LNCaP clone FGC (cell line): ENCODE measurements around the gene NEK8.
A peak's percentile ranks its signal among the peaks of the same experiment; 100 is the strongest.

Source experiments
- DNase-seq: peaks from one replicate; pipeline ENCODE4 v3.0.0-alpha.2; 2011; ENCODE audit warnings: low read depth
- H3K4me3 ChIP-seq: 2 replicates; pipeline ENCODE4 v1.5.1; 2011; ENCODE audit warnings: mild to moderate bottlenecking, low read depth, low read length, control low read depth
- TF ChIP-seq, protein P1 (sequence below): IDR thresholded peaks from 2 replicates; pipeline ENCODE4 v1.5.1; 2012; ENCODE audit warnings: mild to moderate bottlenecking; ENCODE audit not compliant: control insufficient read depth, insufficient read depth; ENCODE audit errors: extremely low read depth

Gene NEK8

DNA sequence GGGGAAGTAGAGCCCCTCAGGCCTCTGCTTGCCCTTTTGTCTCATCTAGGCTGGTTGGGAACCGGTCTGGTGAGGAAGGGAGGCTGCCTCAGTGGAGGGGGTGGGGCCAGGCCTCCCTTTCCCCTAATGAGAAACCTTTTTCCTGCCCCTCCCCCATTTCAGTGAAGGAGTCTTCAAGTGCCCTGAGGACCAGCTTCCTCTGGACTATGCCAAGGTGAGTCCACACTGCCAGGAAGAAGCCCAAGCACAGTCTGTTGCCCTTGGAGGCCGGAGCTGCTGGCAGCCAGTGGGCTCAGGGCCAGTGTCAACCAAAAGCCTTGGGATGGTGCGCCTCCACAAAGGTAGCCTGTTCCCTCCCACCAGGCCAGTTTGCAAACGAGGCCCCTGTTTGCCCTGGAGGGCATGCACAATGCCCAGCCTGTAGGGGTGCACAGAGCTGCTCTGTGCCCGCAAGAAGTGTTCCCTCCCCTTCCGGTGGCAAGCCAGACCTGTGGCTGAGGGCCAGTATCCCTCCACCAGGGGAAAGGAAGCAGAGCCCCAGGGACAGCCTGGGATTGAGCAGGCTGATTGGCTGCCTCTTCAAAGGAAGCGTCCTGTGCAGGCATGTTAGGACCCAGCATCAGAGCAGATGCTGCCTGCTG, 18.6 kb downstream of the NEK8 start:
- DNase-seq, result peak; percentile 98
- H3K4me3 ChIP-seq, result peak overlapping the region; percentile 89
- TF ChIP-seq, protein P1, sequence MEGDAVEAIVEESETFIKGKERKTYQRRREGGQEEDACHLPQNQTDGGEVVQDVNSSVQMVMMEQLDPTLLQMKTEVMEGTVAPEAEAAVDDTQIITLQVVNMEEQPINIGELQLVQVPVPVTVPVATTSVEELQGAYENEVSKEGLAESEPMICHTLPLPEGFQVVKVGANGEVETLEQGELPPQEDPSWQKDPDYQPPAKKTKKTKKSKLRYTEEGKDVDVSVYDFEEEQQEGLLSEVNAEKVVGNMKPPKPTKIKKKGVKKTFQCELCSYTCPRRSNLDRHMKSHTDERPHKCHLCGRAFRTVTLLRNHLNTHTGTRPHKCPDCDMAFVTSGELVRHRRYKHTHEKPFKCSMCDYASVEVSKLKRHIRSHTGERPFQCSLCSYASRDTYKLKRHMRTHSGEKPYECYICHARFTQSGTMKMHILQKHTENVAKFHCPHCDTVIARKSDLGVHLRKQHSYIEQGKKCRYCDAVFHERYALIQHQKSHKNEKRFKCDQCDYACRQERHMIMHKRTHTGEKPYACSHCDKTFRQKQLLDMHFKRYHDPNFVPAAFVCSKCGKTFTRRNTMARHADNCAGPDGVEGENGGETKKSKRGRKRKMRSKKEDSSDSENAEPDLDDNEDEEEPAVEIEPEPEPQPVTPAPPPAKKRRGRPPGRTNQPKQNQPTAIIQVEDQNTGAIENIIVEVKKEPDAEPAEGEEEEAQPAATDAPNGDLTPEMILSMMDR, result no peak

DNA sequence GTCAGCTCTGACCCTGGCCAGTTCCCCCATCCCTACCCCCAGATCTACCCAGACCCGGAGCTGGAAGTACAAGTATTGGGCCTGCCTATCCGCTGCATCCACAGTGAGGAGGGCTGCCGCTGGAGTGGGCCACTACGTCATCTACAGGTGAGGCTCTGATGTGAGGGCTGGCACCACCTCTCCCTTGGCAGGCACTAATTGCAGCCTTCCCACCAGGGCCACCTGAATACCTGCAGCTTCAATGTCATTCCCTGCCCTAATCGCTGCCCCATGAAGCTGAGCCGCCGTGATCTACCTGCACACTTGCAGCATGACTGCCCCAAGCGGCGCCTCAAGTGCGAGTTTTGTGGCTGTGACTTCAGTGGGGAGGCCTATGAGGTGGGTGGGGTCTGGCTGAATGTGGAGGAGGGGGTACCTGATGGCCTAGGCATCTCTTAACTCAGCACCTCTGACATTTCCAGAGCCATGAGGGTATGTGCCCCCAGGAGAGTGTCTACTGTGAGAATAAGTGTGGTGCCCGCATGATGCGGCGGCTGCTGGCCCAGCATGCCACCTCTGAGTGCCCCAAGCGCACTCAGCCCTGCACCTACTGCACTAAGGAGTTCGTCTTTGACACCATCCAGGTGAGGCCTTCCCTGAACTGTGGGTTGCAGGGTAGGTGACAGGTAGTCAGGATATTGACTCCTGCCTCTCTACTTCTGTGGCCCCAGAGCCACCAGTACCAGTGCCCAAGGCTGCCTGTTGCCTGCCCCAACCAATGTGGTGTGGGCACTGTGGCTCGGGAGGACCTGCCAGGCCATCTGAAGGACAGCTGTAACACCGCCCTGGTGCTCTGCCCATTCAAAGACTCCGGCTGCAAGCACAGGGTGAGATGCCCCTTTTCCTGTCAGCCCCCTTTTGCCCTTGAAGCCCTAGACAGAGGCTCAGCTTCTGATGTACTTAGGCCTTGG, 19.5 kb downstream of the NEK8 start:
- H3K4me3 ChIP-seq, result peak overlapping the region; percentile 89
- no peak for DNase-seq
- TF ChIP-seq, protein P1, result no peak

DNA sequence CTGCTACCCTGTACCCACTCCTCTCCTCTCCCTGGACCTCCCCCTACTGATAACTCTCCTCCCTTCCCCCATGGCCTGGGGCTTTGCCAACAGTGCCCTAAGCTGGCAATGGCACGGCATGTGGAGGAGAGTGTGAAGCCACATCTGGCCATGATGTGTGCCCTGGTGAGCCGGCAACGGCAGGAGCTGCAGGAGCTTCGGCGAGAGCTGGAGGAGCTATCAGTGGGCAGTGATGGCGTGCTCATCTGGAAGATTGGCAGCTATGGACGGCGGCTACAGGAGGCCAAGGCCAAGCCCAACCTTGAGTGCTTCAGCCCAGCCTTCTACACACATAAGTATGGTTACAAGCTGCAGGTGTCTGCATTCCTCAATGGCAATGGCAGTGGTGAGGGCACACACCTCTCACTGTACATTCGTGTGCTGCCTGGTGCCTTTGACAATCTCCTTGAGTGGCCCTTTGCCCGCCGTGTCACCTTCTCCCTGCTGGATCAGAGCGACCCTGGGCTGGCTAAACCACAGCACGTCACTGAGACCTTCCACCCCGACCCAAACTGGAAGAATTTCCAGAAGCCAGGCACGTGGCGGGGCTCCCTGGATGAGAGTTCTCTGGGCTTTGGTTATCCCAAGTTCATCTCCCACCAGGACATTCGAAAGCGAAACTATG, 20.4 kb downstream of the NEK8 start:
- DNase-seq, result no peak
- H3K4me3 ChIP-seq, result no peak overlapping the region
- TF ChIP-seq, protein P1, result no peak

DNA sequence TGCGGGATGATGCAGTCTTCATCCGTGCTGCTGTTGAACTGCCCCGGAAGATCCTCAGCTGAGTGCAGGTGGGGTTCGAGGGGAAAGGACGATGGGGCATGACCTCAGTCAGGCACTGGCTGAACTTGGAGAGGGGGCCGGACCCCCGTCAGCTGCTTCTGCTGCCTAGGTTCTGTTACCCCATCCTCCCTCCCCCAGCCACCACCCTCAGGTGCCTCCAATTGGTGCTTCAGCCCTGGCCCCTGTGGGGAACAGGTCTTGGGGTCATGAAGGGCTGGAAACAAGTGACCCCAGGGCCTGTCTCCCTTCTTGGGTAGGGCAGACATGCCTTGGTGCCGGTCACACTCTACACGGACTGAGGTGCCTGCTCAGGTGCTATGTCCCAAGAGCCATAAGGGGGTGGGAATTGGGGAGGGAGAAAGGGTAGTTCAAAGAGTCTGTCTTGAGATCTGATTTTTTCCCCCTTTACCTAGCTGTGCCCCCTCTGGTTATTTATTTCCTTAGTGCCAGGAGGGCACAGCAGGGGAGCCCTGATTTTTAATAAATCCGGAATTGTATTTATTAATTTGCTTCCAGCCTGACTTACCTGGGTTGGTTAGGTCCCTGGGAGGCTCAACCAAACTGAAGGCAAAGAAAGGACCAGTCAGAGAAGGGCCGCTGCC, 21.1 kb downstream of the NEK8 start:
- DNase-seq, result no peak
- TF ChIP-seq, protein P1, result no peak
- H3K4me3 ChIP-seq, result no peak overlapping the region

DNA sequence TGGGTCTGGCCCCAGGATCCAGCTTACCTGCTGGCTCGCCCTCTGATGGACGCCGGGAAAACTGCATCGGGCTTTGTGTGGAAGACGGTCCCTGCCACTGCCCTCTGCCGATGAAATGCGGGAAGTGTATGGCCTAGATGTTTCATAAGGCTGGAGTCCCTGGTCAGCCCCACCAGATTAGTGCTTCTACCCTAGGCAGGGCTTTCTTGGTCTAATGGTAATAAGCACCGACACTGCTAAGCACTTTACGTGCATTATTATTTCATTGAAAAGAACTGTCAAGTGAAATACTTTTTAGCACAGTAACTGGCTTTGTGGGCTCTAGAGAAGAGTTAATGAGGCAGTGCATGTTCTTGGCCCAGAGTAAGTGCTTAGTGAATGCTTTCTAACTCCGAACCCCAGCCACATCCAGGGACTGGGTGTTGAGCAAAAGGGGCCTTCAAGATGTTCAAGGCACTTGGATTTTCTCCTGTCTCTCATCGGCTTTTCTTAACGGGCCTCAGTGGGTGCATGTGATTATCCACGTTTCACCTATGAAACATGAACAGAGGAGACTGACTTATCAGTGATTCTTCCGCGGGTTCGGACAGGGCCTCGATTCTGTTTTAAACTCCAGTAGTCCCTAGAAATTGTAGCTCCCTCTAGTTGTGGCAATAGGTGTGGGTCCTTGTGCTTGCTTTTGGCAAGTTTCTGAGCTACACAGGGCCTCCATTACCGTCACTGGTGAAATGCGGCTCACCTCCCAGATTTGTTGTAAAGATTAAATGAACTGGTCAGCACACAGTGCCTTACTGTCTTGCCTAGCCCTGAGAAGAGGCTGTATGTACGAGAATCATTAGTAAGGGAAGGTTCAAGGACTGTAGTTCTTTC, 21.8 kb downstream of the NEK8 start:
- no peak overlapping the region for H3K4me3 ChIP-seq
- peak; percentile 77 for DNase-seq
- TF ChIP-seq, protein P1, result peak; percentile 99
